GM12864 (cell line): ENCODE measurements around the gene LRRC18.

ENCODE experiments used
- DNase-seq: peaks from one replicate; pipeline ENCODE4 v3.0.0-alpha.2; 2011; ENCODE audit warnings: low read depth
- H3K4me3 ChIP-seq: 2 replicates; pipeline ENCODE4 v1.5.1; 2011; ENCODE audit warnings: mild to moderate bottlenecking, low read depth, low read length, control low read depth
- CTCF ChIP-seq: IDR thresholded peaks from 2 replicates; pipeline ENCODE4 v1.5.1; 2011; ENCODE audit warnings: low read depth, mild to moderate bottlenecking, moderate library complexity, low read length, control low read depth, inconsistent platforms; ENCODE audit errors: missing control alignments

LRRC18 gene

GRCh38 chr10:48940958-48941357 is 1.3 kb upstream of the LRRC18 start:
- DNase-seq, result no peak
- no peak for TF ChIP-seq CTCF
- no peak overlapping the region for H3K4me3 ChIP-seq

- TF ChIP-seq CTCF, result no peak
- DNase-seq, result no peak
- H3K4me3 ChIP-seq, result no peak overlapping the region
These were observed 732 bp upstream of the LRRC18 start for GRCh38 chr10:48940372-48940771.

GRCh38 chr10:48938990-48939536 is 577 bp downstream of the LRRC18 start:
- DNase-seq, result no peak
- TF ChIP-seq CTCF, result no peak
- H3K4me3 ChIP-seq, result no peak overlapping the region

- no peak for DNase-seq
- H3K4me3 ChIP-seq, result no peak overlapping the region
- no peak for TF ChIP-seq CTCF
These were observed 1.4 kb downstream of the LRRC18 start for GRCh38 chr10:48938281-48938680.

GRCh38 chr10:48937796-48938195 is 1.8 kb downstream of the LRRC18 start:
- TF ChIP-seq CTCF, result no peak
- DNase-seq, result no peak
- no peak overlapping the region for H3K4me3 ChIP-seq

GRCh38 chr10:48935577-48935976 is 4.1 kb downstream of the LRRC18 start:
- DNase-seq, result no peak
- no peak for TF ChIP-seq CTCF
- no peak overlapping the region for H3K4me3 ChIP-seq
